ENCODE measurements around the gene DPP7.

DNA sequence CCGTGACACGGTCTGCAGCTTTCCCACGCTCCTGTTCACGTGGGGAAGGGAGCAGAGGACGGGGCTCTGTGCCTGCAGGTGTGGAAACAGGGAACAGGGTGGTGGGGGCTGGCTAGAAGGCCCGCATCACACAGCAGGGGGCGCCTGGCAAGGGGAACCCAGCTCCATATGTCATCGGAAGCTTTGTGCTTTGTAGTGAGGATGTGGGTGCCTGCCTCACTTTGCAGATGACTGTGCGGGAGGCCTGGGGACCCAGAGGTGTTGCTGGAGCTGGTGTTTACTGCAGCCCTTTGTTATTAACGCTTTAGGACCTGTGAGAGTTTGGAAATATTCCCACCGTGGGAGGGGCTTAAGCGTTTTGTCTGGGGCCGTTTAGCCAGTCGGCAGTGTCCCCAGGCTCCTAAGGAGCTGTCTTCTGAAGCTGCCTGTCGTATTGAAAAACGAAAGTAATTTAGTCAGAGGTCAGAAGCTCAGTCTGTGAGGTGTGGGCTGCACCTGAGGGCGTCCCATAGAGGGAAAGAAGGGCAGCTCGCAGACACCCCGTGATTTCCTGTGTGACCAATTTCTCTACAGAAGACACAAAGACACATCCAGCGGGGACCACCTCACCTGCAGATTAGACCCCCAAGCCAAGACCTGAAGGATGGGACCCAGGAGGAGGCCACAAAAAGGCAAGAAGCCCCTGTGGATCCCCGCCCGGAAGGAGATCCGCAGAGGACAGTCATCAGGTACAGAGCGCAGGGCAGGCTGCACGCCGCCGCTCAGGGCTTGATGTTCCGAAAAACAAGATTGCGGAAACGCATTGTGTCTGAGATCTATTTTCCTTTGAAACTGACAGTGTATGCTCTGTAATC lies 18.6 kb downstream of the DPP7 start:
- TF ChIP-seq CTCF (IDR thresholded peaks at IDR 0.05; ENCODE audit: insufficient read depth, low read length), result no peak
- no peak for TF ChIP-seq REST (IDR thresholded peaks at IDR 0.05; ENCODE audit: insufficient replicate concordance, low read depth)
- TF ChIP-seq POLR2AphosphoS5 (IDR thresholded peaks at IDR 0.05; ENCODE audit: low read depth), result no peak
- TF ChIP-seq SPI1 (IDR thresholded peaks at IDR 0.05; ENCODE audit: borderline replicate concordance, low read depth), result no peak

All from HL-60 (cell line).